GM10847 (cell line): Measurements from ENCODE around the gene ELMOD2.

Experiments used
- POLR2A ChIP-seq: IDR thresholded peaks from 2 replicates; pipeline ENCODE4 v1.6.1; 2011; ENCODE audit not compliant: insufficient read length; ENCODE audit errors: extremely low read depth

Gene ELMOD2

GRCh38 chr4:140523857-140524742 is at the start of gene ELMOD2:
ELMOD2 (plus strand) TSS chr4:140524168; CDS start chr4:140525429, 1,261 bp downstream.
- peak; percentile 70 for TF ChIP-seq POLR2A

- no peak for TF ChIP-seq POLR2A
These were observed 40.5 kb upstream of the ELMOD2 start for GRCh38 chr4:140483445-140483844.

GRCh38 chr4:140485939-140486338 is 38.0 kb upstream of the ELMOD2 start:
- no peak for TF ChIP-seq POLR2A

- TF ChIP-seq POLR2A: no peak
These were observed 26.6 kb upstream of the ELMOD2 start for GRCh38 chr4:140497405-140497746.

- TF ChIP-seq POLR2A: no peak
These were observed 26.0 kb upstream of the ELMOD2 start, which contains the start of gene MGAT4D for GRCh38 chr4:140497747-140498636. MGAT4D (minus strand) TSS chr4:140498293; CDS start chr4:140498222, 71 bp downstream.

- TF ChIP-seq POLR2A: no peak
These were observed 24.6 kb upstream of the ELMOD2 start for GRCh38 chr4:140499391-140499790.

- no peak for TF ChIP-seq POLR2A
These were observed 19.7 kb upstream of the ELMOD2 start for GRCh38 chr4:140504261-140504660.

- no peak for TF ChIP-seq POLR2A
These were observed 8.5 kb upstream of the ELMOD2 start for GRCh38 chr4:140515423-140515822.

GRCh38 chr4:140523370-140523856 is 555 bp upstream of the ELMOD2 start:
- TF ChIP-seq POLR2A: no peak

GRCh38 chr4:140529434-140529833 is 5.5 kb downstream of the ELMOD2 start:
- no peak for TF ChIP-seq POLR2A

- no peak for TF ChIP-seq POLR2A
These were observed 10.0 kb downstream of the ELMOD2 start for GRCh38 chr4:140533951-140534480.

- TF ChIP-seq POLR2A: no peak
These were observed 32.6 kb downstream of the ELMOD2 start for GRCh38 chr4:140556372-140557085.

GRCh38 chr4:140557831-140558435 is 34.0 kb downstream of the ELMOD2 start:
- no peak for TF ChIP-seq POLR2A

- no peak for TF ChIP-seq POLR2A
These were observed 35.7 kb downstream of the ELMOD2 start for GRCh38 chr4:140559696-140560095.
